IPS-15b (cell line): Measurements from ENCODE around the gene SREBF1.

Experiments
- H3K27me3 ChIP-seq: one replicate; pipeline ENCODE4 v1.6.1; 2013; ENCODE audit warnings: low read length; ENCODE audit not compliant: control insufficient read depth, insufficient read depth
- H3K36me3 ChIP-seq: one replicate; pipeline ENCODE4 v1.6.1; 2013; ENCODE audit warnings: low read length; ENCODE audit not compliant: control insufficient read depth, insufficient read depth
- H3K4me1 ChIP-seq: one replicate; pipeline ENCODE4 v1.6.1; 2013; ENCODE audit warnings: mild to moderate bottlenecking, low read length; ENCODE audit not compliant: control insufficient read depth, insufficient read depth
- H3K4me3 ChIP-seq: one replicate; pipeline ENCODE4 v1.5.1; 2013; ENCODE audit warnings: low read depth, low read length
- H3K9ac ChIP-seq: one replicate; pipeline ENCODE4 v1.6.1; 2013; ENCODE audit warnings: low read depth, mild to moderate bottlenecking, low read length
- H3K9me3 ChIP-seq: one replicate; pipeline ENCODE4 v1.6.1; 2013; ENCODE audit warnings: mild to moderate bottlenecking, low read length; ENCODE audit not compliant: control insufficient read depth, insufficient read depth

Gene SREBF1

DNA sequence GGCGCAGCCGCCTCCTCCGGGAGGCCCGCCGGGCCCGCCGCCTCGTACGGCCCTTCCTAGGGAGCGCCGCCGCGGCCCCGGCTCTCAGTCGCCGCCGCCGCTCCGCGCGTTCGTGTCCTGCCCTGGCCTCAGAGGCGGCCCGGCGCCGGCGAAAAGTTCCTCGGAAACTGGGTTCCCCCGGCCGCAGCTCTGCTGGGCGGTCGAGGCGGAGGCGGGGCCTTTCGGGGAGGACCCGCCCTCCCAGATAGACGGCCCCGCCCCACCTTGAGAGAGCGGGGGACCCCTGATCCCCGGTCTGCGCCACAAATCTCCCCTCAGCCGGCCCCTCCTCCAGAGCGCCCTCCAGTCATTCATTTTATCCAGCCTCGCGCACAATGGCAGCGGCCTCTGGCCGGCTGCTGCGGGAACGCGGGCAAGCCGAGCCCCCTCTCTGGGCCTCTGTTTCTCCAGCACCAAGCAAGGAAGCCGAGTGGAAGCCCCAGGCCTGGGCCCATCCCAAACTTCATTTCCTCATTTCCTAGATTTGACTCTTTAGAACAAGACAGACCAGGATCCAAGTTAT is at the start of gene SREBF1:
SREBF1 (minus strand) TSS at position 169 of the 562 bp plus-strand sequence. CDS start 169 bp downstream, outside the sequence.
- Histone ChIP-seq H3K36me3 (peaks cover 3% of the 10 kb centered on the region), H3K9ac (peak within 1 kb of the TSS; percentile 79), H3K4me1 (peaks cover 34% of the 10 kb centered on the region), H3K4me3 (peak within 1 kb of the TSS; percentile 79), H3K9me3 (no peaks in the 10 kb centered on the region), H3K27me3 (no peaks in the 10 kb centered on the region)

DNA sequence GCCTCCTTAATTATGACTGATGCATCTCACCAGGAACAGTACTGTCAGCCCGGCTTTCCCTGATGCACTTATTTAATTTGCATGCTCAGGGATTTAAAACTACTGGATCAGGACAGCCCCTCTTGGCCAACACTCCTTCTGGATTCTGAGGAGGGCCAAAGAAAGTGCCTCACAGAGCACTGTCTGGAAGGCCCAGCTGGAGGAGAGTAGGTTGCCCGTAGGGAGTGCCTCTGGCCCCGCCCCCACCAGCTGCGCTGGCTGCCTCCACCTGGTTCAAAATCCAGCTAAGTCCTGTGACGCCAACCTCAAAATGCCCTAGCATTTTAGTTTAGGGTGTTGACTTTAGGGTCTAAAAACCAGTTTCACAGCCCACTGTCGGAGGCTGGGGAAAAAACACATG is 49.4 kb upstream of the SREBF1 start:
- H3K36me3 ChIP-seq: no peaks in the 10 kb centered on the region
- H3K27me3 ChIP-seq: no peaks in the 10 kb centered on the region
- H3K4me1 ChIP-seq: peaks cover 37% of the 10 kb centered on the region
- no peak overlapping the region for H3K9ac ChIP-seq
- no peaks in the 10 kb centered on the region for H3K9me3 ChIP-seq
- H3K4me3 ChIP-seq: no peak overlapping the region

DNA sequence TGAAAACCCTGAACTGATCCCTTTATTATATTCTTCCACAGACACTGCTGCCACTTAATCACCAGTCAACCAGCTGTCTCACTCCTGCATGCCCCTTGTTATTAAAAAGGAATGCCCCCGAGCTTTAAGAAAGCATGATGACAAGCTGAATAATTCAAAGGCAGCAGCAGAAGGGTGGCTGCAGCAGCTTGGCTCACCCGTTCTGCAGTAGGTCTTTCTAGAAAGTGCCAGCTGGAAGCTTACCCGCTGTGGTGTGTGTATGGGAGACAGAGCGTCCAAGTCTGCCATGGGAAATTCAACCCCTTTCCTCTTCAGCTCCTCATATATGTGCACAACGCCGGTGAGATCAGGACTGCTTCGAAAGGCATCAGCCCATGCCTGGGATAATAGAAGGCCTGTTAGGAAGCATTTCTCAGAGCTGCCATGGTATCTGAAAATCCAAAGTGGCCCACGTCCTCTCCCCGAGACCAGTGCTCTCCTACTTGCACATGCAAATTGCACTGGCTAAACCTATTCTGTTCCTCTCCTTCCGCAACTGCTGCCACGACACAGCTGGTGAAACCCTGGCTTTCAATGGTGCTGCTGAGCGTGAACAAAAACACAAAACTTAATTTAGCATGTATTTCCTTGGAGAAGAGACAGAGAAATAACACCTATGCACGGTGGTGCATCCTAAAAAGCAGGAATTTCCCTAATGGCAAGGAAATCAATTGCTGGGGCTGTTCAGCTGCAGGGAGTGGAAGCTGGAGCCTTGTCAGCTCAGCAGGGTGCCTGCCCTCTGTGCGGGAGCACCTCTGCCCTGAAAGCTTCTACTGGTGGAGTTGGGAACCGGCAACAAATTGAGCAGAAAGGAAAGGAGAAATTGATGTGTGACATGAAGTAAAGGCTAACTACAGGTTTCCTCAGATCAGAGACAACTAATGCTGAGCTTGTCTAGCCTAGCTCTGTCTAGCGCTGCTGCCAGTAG is 47.9 kb upstream of the SREBF1 start:
- H3K27me3 ChIP-seq: no peaks in the 10 kb centered on the region
- no peak overlapping the region for H3K9ac ChIP-seq
- peaks cover 37% of the 10 kb centered on the region for H3K4me1 ChIP-seq
- H3K4me3 ChIP-seq: no peak overlapping the region
- H3K9me3 ChIP-seq: no peaks in the 10 kb centered on the region
- H3K36me3 ChIP-seq: no peaks in the 10 kb centered on the region

DNA sequence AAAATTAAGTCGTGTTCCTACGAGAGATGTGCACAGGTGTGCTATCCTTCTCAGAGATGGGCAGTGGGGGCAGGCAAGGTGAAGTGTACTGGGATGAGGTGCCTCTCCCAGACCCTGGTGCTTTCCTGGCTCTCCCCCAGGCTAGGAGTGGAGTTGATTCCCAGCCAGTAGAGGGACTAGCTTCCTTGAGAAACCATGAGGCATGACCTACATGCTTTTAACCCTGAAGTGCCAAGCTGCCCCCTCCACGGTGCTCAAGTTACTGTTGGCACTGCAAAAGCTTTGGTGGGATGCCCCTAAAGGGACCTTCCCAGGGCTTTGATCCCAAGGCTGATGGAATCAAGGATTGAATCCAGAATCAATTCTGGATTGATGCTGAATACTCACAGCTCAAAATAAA is 47.0 kb upstream of the SREBF1 start:
- Histone ChIP-seq H3K9me3 (no peaks in the 10 kb centered on the region), H3K9ac (no peak overlapping the region), H3K27me3 (no peaks in the 10 kb centered on the region), H3K4me1 (peaks cover 30% of the 10 kb centered on the region), H3K36me3 (peaks cover 2% of the 10 kb centered on the region), H3K4me3 (no peak overlapping the region)

DNA sequence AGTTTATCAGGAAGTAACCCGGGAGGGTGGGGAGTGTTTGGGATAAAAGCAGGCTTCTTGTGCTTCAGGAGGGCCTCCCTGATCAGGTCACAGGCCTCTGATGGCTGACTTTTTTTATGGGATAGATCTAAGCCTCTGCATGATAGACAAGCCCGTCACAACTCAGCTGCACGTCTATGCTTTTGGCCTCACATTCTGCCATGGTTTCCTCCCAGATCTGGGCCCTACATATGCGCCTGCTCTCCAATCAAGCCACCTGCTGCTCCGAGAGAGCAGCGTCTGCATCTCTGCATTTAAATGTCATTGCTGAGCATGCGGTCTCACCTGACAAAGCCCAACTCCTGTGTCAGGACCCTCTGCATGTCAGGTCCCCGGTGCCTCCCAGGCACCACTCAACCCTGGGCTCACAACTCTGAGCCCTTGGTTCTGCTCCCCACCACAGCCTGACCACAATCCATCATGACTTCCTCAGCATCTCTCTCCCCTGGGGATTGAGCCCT is 45.3 kb upstream of the SREBF1 start:
- H3K9ac ChIP-seq: no peak overlapping the region
- no peak overlapping the region for H3K4me3 ChIP-seq
- no peaks in the 10 kb centered on the region for H3K9me3 ChIP-seq
- no peaks in the 10 kb centered on the region for H3K27me3 ChIP-seq
- H3K36me3 ChIP-seq: peaks cover 6% of the 10 kb centered on the region
- H3K4me1 ChIP-seq: peaks cover 37% of the 10 kb centered on the region

DNA sequence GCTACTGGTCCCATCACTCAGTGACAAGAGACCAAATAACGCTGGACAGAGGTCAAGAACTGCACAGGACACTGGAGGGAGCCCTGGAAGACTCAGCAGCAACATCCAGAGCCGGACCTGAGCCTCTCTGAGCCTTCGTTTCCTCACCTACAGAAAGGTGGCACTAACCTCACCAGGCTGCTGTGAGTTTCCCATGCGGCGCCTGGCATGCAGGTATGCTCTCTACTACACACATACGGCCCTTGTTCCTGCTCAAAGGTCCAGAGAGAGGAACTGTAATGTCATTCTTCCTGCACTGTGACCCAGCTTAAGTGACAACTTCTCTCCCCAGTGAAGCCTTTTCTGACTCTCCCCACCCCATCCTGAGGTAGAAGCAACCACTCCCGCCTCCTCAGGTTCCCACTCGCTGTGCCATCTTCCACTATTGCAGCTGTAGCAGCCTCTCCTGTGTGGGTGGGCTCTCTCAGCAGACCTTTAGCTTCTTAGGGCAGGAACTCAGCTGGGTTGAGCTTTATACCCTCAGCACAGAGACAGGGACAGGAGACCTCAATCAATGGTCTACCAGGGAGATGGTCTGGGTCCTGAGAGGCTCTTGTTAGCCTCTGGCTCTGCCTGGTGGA is 43.9 kb upstream of the SREBF1 start:
- H3K4me3 ChIP-seq: no peak overlapping the region
- no peak overlapping the region for H3K9ac ChIP-seq
- no peaks in the 10 kb centered on the region for H3K27me3 ChIP-seq
- H3K36me3 ChIP-seq: peaks cover 6% of the 10 kb centered on the region
- no peaks in the 10 kb centered on the region for H3K9me3 ChIP-seq
- H3K4me1 ChIP-seq: peaks cover 37% of the 10 kb centered on the region

DNA sequence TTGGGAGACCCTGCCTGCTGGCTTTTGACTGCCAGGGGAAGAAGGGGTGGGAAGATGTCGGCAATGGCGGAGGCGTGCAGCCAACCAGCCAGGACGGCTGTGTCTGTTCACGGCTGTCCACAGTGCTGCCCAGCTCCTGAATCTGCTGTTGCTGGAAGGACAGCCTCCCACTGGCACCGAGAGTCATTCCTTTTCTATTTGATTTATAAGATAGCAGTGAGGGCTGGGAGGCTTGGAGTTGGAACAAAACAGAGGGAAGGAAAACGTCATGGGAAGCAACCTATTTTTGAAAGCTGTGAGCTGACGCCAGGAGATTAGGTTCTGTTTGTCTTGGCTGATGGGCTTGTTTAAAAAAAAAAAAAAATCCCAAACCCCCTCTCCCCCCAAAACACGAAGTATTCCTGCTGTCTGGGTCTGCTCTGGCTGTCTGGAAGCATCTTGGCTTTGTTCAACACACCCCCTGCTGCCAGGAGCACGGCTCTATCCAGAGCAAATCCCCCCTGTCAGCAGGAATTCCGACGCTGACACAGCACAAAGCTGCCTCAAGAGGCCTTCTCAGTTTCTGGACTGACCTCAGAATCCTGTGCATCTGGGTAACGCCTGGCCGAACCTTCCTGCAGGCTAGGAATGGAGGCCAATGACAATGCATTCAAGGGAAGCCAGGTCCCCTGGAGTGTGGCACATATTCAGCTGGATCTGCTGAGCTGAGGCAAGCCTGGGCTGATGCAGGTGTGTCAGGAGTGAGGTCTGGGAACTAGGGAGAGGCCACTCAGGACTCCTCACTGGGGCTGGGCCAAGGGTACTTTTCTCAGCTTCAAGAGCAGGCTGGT is 41.0 kb upstream of the SREBF1 start:
- Histone ChIP-seq H3K9ac (no peak overlapping the region), H3K4me1 (peaks cover 23% of the 10 kb centered on the region), H3K36me3 (peaks cover 6% of the 10 kb centered on the region), H3K27me3 (no peaks in the 10 kb centered on the region), H3K4me3 (no peak overlapping the region), H3K9me3 (no peaks in the 10 kb centered on the region)

DNA sequence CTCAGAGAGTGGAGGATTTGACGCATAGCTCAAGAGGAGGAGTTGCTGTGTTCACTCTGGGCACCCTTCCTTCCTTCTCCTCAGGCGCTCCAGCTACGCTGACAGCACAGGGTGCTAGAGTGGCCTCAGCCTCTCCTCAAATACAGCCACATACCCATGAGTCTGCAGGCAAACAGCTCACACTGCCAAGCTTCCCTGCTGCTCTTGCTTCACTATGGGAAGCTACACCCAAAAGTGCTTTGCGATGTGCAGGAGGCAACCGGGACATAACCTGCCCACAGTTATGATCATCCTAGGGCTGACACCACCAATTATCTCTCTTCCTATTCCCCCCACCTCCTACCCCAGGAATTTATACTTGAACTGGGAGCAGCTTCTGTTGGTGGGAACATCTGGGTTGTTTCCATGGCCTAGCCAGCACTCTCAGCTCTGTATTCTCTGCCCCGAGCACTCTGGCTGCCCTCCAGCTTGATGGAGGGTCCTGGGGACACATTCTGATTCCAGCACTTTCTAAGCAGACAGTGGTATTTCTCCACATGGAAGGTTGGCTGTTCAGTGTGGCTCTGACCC is 40.3 kb upstream of the SREBF1 start:
- Histone ChIP-seq H3K4me3 (no peak overlapping the region), H3K27me3 (no peaks in the 10 kb centered on the region), H3K36me3 (peaks cover 6% of the 10 kb centered on the region), H3K9ac (no peak overlapping the region), H3K4me1 (peaks cover 16% of the 10 kb centered on the region), H3K9me3 (no peaks in the 10 kb centered on the region)

DNA sequence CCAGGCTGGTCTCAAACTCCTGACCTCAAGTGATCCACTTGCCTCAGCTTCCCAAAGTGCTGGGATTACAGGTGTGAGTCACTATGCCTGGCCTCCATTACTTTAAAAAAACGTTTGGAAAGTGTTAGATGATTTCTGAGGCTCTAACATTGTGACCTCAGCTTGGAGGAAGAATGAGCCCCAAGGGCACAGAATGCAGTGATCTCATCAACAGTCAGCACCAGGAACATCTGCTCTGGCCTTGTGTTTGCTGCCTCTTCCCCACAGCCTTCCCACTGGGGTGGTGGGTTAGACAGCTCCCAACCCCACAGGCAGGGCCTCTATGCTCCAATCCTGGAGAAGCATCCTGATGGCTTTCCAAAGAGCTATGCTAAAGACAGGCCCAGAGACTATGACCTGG is 37.7 kb upstream of the SREBF1 start:
- Histone ChIP-seq H3K9me3 (no peaks in the 10 kb centered on the region), H3K4me1 (peaks cover 11% of the 10 kb centered on the region), H3K9ac (no peak overlapping the region), H3K27me3 (no peaks in the 10 kb centered on the region), H3K36me3 (peaks cover 6% of the 10 kb centered on the region), H3K4me3 (no peak overlapping the region)

DNA sequence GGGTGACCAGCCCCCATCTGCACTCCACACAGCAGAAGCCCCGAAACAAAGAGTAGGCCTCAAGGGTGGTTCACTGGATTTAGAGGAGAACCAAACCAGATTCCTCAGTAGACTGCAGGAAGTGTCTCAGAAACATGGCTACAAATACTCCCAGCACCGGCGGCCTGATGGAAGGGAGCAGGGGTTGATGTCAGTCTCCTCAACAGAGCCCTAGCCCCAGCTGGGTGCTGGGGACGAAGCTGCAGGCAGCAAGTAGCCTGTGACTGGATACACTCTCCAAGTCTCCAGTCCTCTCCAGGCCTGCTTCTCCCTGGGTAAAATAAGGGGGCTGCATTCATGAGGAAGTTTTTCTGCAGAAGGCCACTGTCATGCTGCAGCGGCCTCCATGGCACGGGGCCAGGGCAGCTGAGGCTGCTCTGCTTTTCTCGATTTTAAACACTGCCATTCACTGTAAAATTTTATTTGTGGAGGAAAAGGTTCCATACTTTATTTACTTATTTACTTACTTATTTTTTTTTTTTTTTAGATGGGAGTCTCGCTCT is 36.7 kb upstream of the SREBF1 start:
- peaks cover 1% of the 10 kb centered on the region for H3K36me3 ChIP-seq
- H3K27me3 ChIP-seq: no peaks in the 10 kb centered on the region
- peaks cover 12% of the 10 kb centered on the region for H3K4me1 ChIP-seq
- H3K9ac ChIP-seq: no peak overlapping the region
- no peaks in the 10 kb centered on the region for H3K9me3 ChIP-seq
- no peak overlapping the region for H3K4me3 ChIP-seq
